Bronchial epithelial cell (primary cell): ENCODE results near the gene PRDM15. TPM values are rescaled to one million over a fixed set of nuclear protein-coding genes. Genes with fewer than 3 reads are reported as not detected.
A peak's percentile ranks its signal among the peaks of the same experiment; 100 is the strongest.

Source experiments
- DNase-seq: peaks from one replicate; pipeline ENCODE4 v3.0.0-alpha.2; 2010; ENCODE audit warnings: low read depth
- FAIRE-seq: peaks from 2 replicates; lab custom pipeline; 2011; peaks lifted over from hg19 to GRCh38; lab: Jason Lieb, UNC
- H3K27me3 ChIP-seq: 2 replicates; pipeline ENCODE4 v1.5.1; 2011; ENCODE audit warnings: low read length; ENCODE audit not compliant: control insufficient read depth, insufficient read depth
- H3K36me3 ChIP-seq: 2 replicates; pipeline ENCODE4 v1.5.1; 2011; ENCODE audit warnings: low read length; ENCODE audit not compliant: control insufficient read depth, insufficient read depth
- H3K4me3 ChIP-seq: 2 replicates; pipeline ENCODE4 v1.5.1; 2011; ENCODE audit warnings: mild to moderate bottlenecking, low read depth, low read length, control low read depth
- total RNA-seq: library from RNA; depleted of rRNA; stranded (reverse); fragments of >200 nt; gene quantifications from 2 replicates; pipeline ENCODE4 v1.2.1, GENCODE V29; 2014
- TF ChIP-seq, protein P1 (sequence below): IDR thresholded peaks from 2 replicates; pipeline ENCODE4 v1.5.1; 2011; ENCODE audit warnings: mild to moderate bottlenecking, moderate library complexity, low read length, control low read depth, inconsistent platforms; ENCODE audit not compliant: insufficient read depth, severe bottlenecking

Gene PRDM15
- total RNA-seq, 1 donor from 2014 or later, result 6.1 TPM

- FAIRE-seq (no peak), DNase-seq (peak; percentile 47)
- H3K36me3 ChIP-seq, result no peaks in the 10 kb centered on the region
- TF ChIP-seq, protein P1, sequence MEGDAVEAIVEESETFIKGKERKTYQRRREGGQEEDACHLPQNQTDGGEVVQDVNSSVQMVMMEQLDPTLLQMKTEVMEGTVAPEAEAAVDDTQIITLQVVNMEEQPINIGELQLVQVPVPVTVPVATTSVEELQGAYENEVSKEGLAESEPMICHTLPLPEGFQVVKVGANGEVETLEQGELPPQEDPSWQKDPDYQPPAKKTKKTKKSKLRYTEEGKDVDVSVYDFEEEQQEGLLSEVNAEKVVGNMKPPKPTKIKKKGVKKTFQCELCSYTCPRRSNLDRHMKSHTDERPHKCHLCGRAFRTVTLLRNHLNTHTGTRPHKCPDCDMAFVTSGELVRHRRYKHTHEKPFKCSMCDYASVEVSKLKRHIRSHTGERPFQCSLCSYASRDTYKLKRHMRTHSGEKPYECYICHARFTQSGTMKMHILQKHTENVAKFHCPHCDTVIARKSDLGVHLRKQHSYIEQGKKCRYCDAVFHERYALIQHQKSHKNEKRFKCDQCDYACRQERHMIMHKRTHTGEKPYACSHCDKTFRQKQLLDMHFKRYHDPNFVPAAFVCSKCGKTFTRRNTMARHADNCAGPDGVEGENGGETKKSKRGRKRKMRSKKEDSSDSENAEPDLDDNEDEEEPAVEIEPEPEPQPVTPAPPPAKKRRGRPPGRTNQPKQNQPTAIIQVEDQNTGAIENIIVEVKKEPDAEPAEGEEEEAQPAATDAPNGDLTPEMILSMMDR, result no peak
- H3K27me3 ChIP-seq, result no peaks in the 10 kb centered on the region
- H3K4me3 ChIP-seq, result peak overlapping the region; percentile 33
Measured at GRCh38 chr21:41926117-41926806, 47.1 kb upstream of the PRDM15 start.

GRCh38 chr21:41925767-41926116, 46.6 kb upstream of the PRDM15 start:
- no peak for FAIRE-seq

GRCh38 chr21:41924368-41924754, 45.2 kb upstream of the PRDM15 start:
- FAIRE-seq, result no peak
- no peak overlapping the region for H3K4me3 ChIP-seq
- TF ChIP-seq, protein P1, result no peak
- no peak for DNase-seq
- H3K27me3 ChIP-seq, result no peaks in the 10 kb centered on the region
- H3K36me3 ChIP-seq, result no peaks in the 10 kb centered on the region

More at GRCh38 chr21:41925767-41926116, 46.6 kb upstream of the PRDM15 start:
- Histone ChIP-seq H3K4me3 (no peak overlapping the region), H3K27me3 (no peaks in the 10 kb centered on the region), H3K36me3 (no peaks in the 10 kb centered on the region)
- TF ChIP-seq, protein P1, result no peak
- no peak for DNase-seq

- no peak overlapping the region for H3K4me3 ChIP-seq
- DNase-seq (no peak), FAIRE-seq (no peak)
- TF ChIP-seq, protein P1, result no peak
- no peaks in the 10 kb centered on the region for H3K36me3 ChIP-seq
- H3K27me3 ChIP-seq, result no peaks in the 10 kb centered on the region
Measured at GRCh38 chr21:41923631-41924367, 44.7 kb upstream of the PRDM15 start.

GRCh38 chr21:41923186-41923585, 44.0 kb upstream of the PRDM15 start:
- H3K27me3 ChIP-seq, result no peaks in the 10 kb centered on the region
- DNase-seq (no peak), FAIRE-seq (no peak)
- TF ChIP-seq, protein P1, result no peak
- no peaks in the 10 kb centered on the region for H3K36me3 ChIP-seq
- no peak overlapping the region for H3K4me3 ChIP-seq

DNA sequence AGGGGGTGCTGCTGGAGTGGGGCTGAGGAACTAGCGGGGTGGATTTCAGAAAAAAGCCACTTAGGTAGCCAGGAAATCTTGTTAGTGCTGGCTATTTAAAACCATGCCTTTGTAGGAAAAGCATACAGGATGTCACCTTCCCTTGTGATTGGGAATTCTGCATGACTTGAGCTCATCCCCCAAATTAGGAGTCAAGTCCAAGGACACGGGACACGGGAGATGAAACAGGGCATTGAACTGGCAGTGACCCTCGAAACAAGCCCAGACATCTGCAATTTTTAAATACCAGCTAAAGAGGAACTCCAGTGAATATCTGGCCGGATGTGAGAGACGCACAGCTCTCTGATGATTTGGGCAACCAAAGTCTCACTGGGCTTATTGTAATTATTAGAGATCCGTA, 41.9 kb upstream of the PRDM15 start:
- TF ChIP-seq, protein P1, result no peak
- DNase-seq (no peak), FAIRE-seq (no peak)
- H3K36me3 ChIP-seq, result peaks cover 4% of the 10 kb centered on the region
- no peak overlapping the region for H3K4me3 ChIP-seq
- H3K27me3 ChIP-seq, result no peaks in the 10 kb centered on the region
